Ascending aorta (tissue), 2 donors: ENCODE data around the gene ADAMTSL2. TPM values are rescaled to one million over a fixed set of nuclear protein-coding genes. Genes with fewer than 3 reads are reported as not detected.

Experiments
- DNase-seq, 2 donors: peaks; one replicate each; pipeline ENCODE4 v3.0.0-alpha.2; 2019; ENCODE audit warnings: low spot score in 2 of 2
- H3K27ac ChIP-seq, 2 donors: fragments of 200-600 bp; sonication (generic); one replicate each; pipeline ENCODE4 v1.5.1; 2016 to 2017; ENCODE audit warnings: mild to moderate bottlenecking in 1 of 2
- H3K27me3 ChIP-seq: fragments of 200-600 bp; sonication (generic); one replicate; pipeline ENCODE4 v1.5.1; 2017
- H3K36me3 ChIP-seq, 2 donors: fragments of 200-600 bp; sonication (generic); one replicate each; pipeline ENCODE4 v1.5.1; 2016
- H3K4me1 ChIP-seq, 2 donors: fragments of 200-600 bp; sonication (generic); one replicate each; pipeline ENCODE4 v1.5.1; 2016 to 2017; ENCODE audit warnings: mild to moderate bottlenecking in 1 of 2
- H3K4me3 ChIP-seq, 2 donors: fragments of 200-600 bp; sonication (generic); one replicate each; pipeline ENCODE4 v1.5.1; 2016 to 2017; ENCODE audit warnings: mild to moderate bottlenecking in 1 of 2
- H3K9me3 ChIP-seq, 2 donors: fragments of 200-600 bp; sonication (generic); one replicate each; pipeline ENCODE4 v1.5.1; 2016
- CTCF ChIP-seq, 3 experiments: fragments of 200-600 bp in 2 of 3; fragments of 450-650 bp in 1 of 3; sonication (generic) in 2 of 3; IDR thresholded peaks; one replicate each; pipeline ENCODE4 v1.5.1; 2016 to 2019; ENCODE audit warnings: antibody characterized with exemption in 3 of 3, mild to moderate bottlenecking in 1 of 3, moderate library complexity in 1 of 3
- intact Hi-C: fragments of 100-400 bp; cut with DNase I; formaldehyde crosslinking; loops from one replicate; pipeline ENCODE4 v1.15.1; 2023
- total RNA-seq: library from RNA; depleted of rRNA; stranded (reverse); fragments of >200 nt; gene quantifications from one replicate; pipeline ENCODE4 v1.1.0, GENCODE V29; 2016

ADAMTSL2 gene
- total RNA-seq, 1 donor from 2014 or later = 3.4 TPM

DNA sequence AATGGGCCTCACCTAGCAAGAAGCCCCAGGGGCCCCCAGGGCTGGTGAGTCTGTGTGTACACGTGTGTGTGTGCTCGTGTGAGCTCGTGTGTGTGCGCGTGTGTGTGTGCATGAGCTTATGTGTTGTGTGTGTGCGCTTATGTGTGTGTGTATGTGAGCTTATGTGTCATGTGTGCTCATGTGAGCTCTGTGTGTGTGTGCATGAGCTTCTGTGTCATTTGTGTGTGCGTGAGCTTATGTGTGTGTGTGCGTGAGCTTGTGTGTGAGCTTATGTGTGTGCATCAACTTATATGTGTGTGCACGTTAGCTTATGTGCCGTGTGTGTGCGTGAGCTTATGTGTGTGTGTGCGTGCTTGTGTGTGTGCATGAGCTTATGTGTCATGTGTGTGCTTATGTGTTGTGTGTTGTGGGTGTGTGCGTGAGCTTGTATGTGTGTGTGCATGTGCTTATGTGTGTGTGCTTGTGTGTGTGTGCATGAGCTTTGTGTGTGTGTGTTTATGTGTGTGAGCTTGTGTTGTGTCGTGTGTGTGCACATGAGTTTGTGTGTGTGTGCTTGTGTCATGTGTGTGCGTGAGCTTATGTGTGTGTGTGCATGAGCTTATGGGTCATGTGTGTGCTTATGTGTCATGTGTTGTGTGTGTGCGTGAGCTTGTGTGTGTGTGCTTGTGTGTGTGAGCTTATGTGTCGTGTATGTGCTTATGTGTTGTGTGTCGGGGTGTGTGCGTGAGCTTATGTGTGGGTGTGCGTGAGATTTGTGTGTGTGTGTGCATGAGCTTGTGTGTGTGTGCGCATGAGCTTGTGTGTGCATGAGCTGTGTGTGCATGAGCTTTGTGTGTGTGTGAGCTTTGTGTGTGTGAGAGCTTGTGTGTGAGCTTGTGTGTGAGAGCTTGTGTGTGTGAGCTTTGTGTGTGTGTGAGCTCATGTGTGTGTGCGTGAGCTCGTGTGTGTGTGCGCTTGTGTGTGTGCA, 38.9 kb upstream of the ADAMTSL2 start:
- no peak overlapping the region for H3K27ac ChIP-seq

GRCh38 chr9:133496861-133497842, 37.4 kb upstream of the ADAMTSL2 start:
- no peaks in the 10 kb centered on the region for H3K27me3 ChIP-seq
- peaks cover 3 to 8% of the 10 kb centered on the region in 2 donors for H3K4me1 ChIP-seq
- no peak overlapping the region for H3K27ac ChIP-seq
- no peak for TF ChIP-seq CTCF (IDR thresholded peaks at IDR 0.05)
- intact Hi-C loops = no loop called here
- H3K4me3 ChIP-seq = no peak overlapping the region
- no peak for DNase-seq
- H3K36me3 ChIP-seq = no peaks in the 10 kb centered on the region
- H3K9me3 ChIP-seq = peaks cover 8 to 9% of the 10 kb centered on the region in 2 donors

More for the DNA sequence above, 38.9 kb upstream of the ADAMTSL2 start:
- intact Hi-C loops = no loop called here
- TF ChIP-seq CTCF (IDR thresholded peaks at IDR 0.05) = no peak
- H3K9me3 ChIP-seq = no peaks in the 10 kb centered on the region
- no peaks in the 10 kb centered on the region for H3K36me3 ChIP-seq
- no peak overlapping the region for H3K4me3 ChIP-seq
- no peak for DNase-seq
- H3K4me1 ChIP-seq = peaks cover 10 to 15% of the 10 kb centered on the region in 2 donors
- no peaks in the 10 kb centered on the region for H3K27me3 ChIP-seq

DNA sequence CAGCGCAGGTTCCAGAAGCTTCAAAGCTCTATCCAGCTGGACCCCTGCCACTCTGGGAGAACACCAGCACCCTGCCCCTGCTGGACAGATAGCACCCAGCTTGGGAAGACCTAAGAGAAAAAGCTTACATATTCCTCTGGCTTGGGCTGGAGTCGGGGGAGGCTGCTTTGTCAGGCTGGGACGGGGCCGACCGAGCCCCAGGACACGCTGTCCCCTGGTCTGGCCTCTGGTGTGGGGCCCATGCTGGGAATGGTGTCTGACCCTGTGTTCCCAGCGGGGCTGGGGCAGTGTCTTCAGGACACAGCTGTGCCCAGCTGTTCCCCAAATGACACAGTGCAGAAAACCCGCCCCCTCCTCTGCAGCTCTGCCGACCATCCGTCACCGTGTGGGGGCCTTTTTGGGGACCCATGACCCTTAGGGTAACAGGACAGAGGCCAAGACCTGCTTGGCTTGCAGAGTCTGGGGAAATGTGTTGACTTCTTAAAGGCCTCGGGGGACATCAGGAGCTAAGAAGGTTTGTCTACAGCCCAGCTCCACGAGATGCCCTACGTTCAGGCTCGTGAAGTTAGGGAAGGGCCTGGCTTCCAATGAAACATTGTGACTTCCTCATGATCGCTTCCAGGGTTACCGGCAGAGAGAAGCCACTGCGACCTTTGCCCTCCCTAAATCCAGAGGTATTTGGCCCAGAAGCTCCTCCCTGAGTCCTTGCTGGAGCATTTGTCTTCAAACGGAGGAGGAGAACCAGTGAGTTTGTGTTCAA, 35.2 kb upstream of the ADAMTSL2 start:
- intact Hi-C loops = no loop called here
- Histone ChIP-seq H3K36me3 (no peaks in the 10 kb centered on the region), H3K27me3 (no peaks in the 10 kb centered on the region), H3K4me1 (no peaks in the 10 kb centered on the region), H3K27ac (no peak overlapping the region), H3K9me3 (peaks cover 12 to 20% of the 10 kb centered on the region in 2 donors), H3K4me3 (no peak overlapping the region)
- no peak for TF ChIP-seq CTCF (IDR thresholded peaks at IDR 0.05)
- DNase-seq = no peak

GRCh38 chr9:133499892-133500270, 34.6 kb upstream of the ADAMTSL2 start:
- no peaks in the 10 kb centered on the region for H3K27me3 ChIP-seq
- H3K27ac ChIP-seq = no peak overlapping the region
- TF ChIP-seq CTCF (IDR thresholded peaks at IDR 0.05) = no peak
- H3K4me3 ChIP-seq = no peak overlapping the region
- DNase-seq = no peak
- H3K36me3 ChIP-seq = no peaks in the 10 kb centered on the region
- no peaks in the 10 kb centered on the region for H3K4me1 ChIP-seq
- H3K9me3 ChIP-seq = peaks cover 12 to 20% of the 10 kb centered on the region in 2 donors
- intact Hi-C loops = no loop called here

- Histone ChIP-seq H3K4me1 (peaks cover 0 to 12% of the 10 kb centered on the region in 2 donors), H3K27me3 (no peaks in the 10 kb centered on the region), H3K4me3 (no peak overlapping the region), H3K9me3 (peaks cover 12 to 20% of the 10 kb centered on the region in 2 donors), H3K27ac (no peak overlapping the region), H3K36me3 (no peaks in the 10 kb centered on the region)
- DNase-seq = no peak
- intact Hi-C loops = no loop called here
- TF ChIP-seq CTCF (IDR thresholded peaks at IDR 0.05) = no peak
Measured at GRCh38 chr9:133502112-133502511, 32.4 kb upstream of the ADAMTSL2 start.
